ENCODE results near the gene AKNA.

AKNA gene

GRCh38 chr9:114316605-114317230 is 71.1 kb downstream of the AKNA start:
- DNase-seq, result peak; percentile 40

GRCh38 chr9:114315723-114316363 is 71.9 kb downstream of the AKNA start:
- DNase-seq, result no peak

GRCh38 chr9:114314881-114315722 is 72.7 kb downstream of the AKNA start:
- no peak for DNase-seq

- no peak for DNase-seq
These were observed 73.4 kb downstream of the AKNA start for GRCh38 chr9:114314256-114314867.

- no peak for DNase-seq
These were observed 74.6 kb downstream of the AKNA start for GRCh38 chr9:114313186-114313585.

GRCh38 chr9:114312513-114312875 is 75.3 kb downstream of the AKNA start:
- no peak for DNase-seq

- no peak for DNase-seq
These were observed 75.9 kb downstream of the AKNA start for GRCh38 chr9:114311571-114312512.

GRCh38 chr9:114310471-114311450 is 77.0 kb downstream of the AKNA start:
- DNase-seq, result no peak

GRCh38 chr9:114309096-114309495 is 78.7 kb downstream of the AKNA start:
- DNase-seq, result no peak

- no peak for DNase-seq
These were observed 79.3 kb downstream of the AKNA start for GRCh38 chr9:114308361-114308950.

GRCh38 chr9:114307899-114308267 is 79.9 kb downstream of the AKNA start:
- no peak for DNase-seq

GRCh38 chr9:114304416-114305188 is 83.2 kb downstream of the AKNA start:
- DNase-seq, result no peak

- DNase-seq, result no peak
These were observed 83.8 kb downstream of the AKNA start for GRCh38 chr9:114303977-114304376.

GRCh38 chr9:114303571-114303970 is 84.2 kb downstream of the AKNA start:
- DNase-seq, result no peak

- no peak for DNase-seq
These were observed 85.1 kb downstream of the AKNA start for GRCh38 chr9:114302727-114303126.

GRCh38 chr9:114301798-114302565 is 85.8 kb downstream of the AKNA start:
- no peak for DNase-seq

- DNase-seq, result no peak
These were observed 86.7 kb downstream of the AKNA start for GRCh38 chr9:114300846-114301797.
